Measurements from ENCODE around the gene ASPDH. TPM values are rescaled to one million over a fixed set of nuclear protein-coding genes. Genes with fewer than 3 reads are reported as not detected.

The ASPDH gene
- total RNA-seq, 3 donors from 2014 or later = not detected

- ATAC-seq (no peak), DNase-seq (no peak)
- Histone ChIP-seq H3K4me1 (ENCODE audit: low read depth) (no peaks in the 10 kb centered on the region), H3K36me3 (ENCODE audit: low read depth) (no peaks in the 10 kb centered on the region), H3K4me3 (no peak overlapping the region), H3K9me3 (no peaks in the 10 kb centered on the region)
- intact Hi-C loops (cut with DNase I, micrococcal nuclease) = no loop called here
- TF ChIP-seq, protein P1, sequence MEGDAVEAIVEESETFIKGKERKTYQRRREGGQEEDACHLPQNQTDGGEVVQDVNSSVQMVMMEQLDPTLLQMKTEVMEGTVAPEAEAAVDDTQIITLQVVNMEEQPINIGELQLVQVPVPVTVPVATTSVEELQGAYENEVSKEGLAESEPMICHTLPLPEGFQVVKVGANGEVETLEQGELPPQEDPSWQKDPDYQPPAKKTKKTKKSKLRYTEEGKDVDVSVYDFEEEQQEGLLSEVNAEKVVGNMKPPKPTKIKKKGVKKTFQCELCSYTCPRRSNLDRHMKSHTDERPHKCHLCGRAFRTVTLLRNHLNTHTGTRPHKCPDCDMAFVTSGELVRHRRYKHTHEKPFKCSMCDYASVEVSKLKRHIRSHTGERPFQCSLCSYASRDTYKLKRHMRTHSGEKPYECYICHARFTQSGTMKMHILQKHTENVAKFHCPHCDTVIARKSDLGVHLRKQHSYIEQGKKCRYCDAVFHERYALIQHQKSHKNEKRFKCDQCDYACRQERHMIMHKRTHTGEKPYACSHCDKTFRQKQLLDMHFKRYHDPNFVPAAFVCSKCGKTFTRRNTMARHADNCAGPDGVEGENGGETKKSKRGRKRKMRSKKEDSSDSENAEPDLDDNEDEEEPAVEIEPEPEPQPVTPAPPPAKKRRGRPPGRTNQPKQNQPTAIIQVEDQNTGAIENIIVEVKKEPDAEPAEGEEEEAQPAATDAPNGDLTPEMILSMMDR (IDR thresholded peaks at IDR 0.05) = no peak
Measured at GRCh38 chr19:50546527-50547221, 33.0 kb upstream of the ASPDH start.

GRCh38 chr19:50542943-50543342 is 29.2 kb upstream of the ASPDH start:
- H3K9me3 ChIP-seq = no peaks in the 10 kb centered on the region
- TF ChIP-seq, protein P1 (IDR thresholded peaks at IDR 0.05) = no peak
- intact Hi-C loops (cut with DNase I, micrococcal nuclease) = no loop called here
- no peaks in the 10 kb centered on the region for H3K36me3 ChIP-seq (ENCODE audit: low read depth)
- no peak for ATAC-seq
- no peak overlapping the region for H3K4me3 ChIP-seq
- DNase-seq = no peak
- no peaks in the 10 kb centered on the region for H3K4me1 ChIP-seq (ENCODE audit: low read depth)

DNA sequence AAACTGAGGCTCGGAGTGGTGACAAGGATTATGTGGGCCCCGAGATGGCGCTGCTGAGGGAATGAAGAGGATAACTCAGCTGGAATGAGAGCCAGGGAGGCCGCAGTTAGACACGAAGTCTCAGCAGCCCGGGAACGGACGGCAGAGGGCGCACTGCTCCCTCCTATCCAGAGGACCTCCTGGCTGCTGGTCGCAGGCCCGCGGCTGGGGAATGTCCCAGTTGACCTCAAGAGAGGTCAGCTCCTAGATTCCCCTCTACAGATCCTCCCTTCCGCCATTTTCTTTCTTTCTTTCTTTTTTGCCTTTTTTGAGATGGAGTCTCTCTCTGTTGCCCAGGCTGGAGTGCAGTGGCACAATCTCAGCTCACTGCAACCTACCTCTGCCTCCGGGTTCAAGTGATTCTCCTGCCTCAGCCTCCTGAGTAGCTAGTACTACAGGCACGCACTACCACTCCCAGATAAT is 24.1 kb upstream of the ASPDH start:
- TF ChIP-seq, protein P1 (IDR thresholded peaks at IDR 0.05) = peak; percentile 42
- intact Hi-C loops (cut with DNase I, micrococcal nuclease) = no loop called here
- no peaks in the 10 kb centered on the region for H3K36me3 ChIP-seq (ENCODE audit: low read depth)
- ATAC-seq (peak; percentile 92), DNase-seq (peak; percentile 65 to 89 (median 78))
- no peaks in the 10 kb centered on the region for H3K4me1 ChIP-seq (ENCODE audit: low read depth)
- H3K4me3 ChIP-seq = no peak overlapping the region
- peaks cover 2% of the 10 kb centered on the region for H3K9me3 ChIP-seq

DNA sequence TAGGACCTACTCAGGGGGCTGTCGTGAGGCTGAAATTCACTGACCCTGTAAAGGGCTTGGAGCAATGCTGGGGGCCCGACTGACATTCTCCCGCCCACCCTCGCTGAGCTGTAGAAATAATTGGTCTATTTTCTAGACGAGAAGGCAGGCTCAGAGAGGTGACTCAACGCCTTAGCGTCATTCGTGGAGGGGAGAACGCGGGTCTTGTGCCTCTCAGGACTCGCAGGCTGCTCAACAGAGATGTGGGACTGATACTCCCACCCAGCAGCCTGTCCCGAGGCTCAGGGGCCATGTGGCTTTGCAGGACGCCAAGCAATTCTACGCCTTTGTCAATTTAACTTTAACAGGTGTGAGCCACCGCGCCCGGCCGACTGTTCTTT is 23.6 kb upstream of the ASPDH start:
- DNase-seq (no peak), ATAC-seq (no peak)
- Histone ChIP-seq H3K4me1 (ENCODE audit: low read depth) (no peaks in the 10 kb centered on the region), H3K4me3 (no peak overlapping the region), H3K9me3 (peaks cover 6% of the 10 kb centered on the region), H3K36me3 (ENCODE audit: low read depth) (no peaks in the 10 kb centered on the region)
- intact Hi-C loops (cut with DNase I, micrococcal nuclease) = no loop called here
- TF ChIP-seq, protein P1 (IDR thresholded peaks at IDR 0.05) = no peak

- H3K4me1 ChIP-seq (ENCODE audit: low read depth) = no peaks in the 10 kb centered on the region
Measured at GRCh38 chr19:50536662-50537305, 23.1 kb upstream of the ASPDH start.

More at GRCh38 chr19:50536662-50537305, 23.1 kb upstream of the ASPDH start:
- TF ChIP-seq, protein P1 (IDR thresholded peaks at IDR 0.05) = no peak
- Histone ChIP-seq H3K9me3 (peaks cover 6% of the 10 kb centered on the region), H3K4me3 (no peak overlapping the region), H3K36me3 (ENCODE audit: low read depth) (no peaks in the 10 kb centered on the region)
- no peak for ATAC-seq
- DNase-seq = no peak
- intact Hi-C loops (cut with DNase I, micrococcal nuclease) = no loop called here
